DND-41 (cell line): Measurements from ENCODE around the gene CCT7.

ENCODE experiments used
- CTCF ChIP-seq: IDR thresholded peaks from 2 replicates; pipeline ENCODE4 v1.5.1; 2012; ENCODE audit warnings: borderline replicate concordance, low read length, moderate library complexity, mild to moderate bottlenecking; ENCODE audit not compliant: poor library complexity, severe bottlenecking; ENCODE audit errors: extremely low read depth
- EZH2 ChIP-seq: IDR thresholded peaks from 3 replicates; pipeline ENCODE4 v1.6.1; 2012; ENCODE audit warnings: borderline replicate concordance, low read depth, mild to moderate bottlenecking, moderate library complexity, low read length, inconsistent platforms; ENCODE audit not compliant: severe bottlenecking

GRCh38 chr2:73250872-73251846, 17.1 kb downstream of the CCT7 start:
- TF ChIP-seq CTCF (no peak), EZH2 (no peak)
